ENCODE results near the gene BCL2.

The BCL2 gene

GRCh38 chr18:63307551-63308200 is 11.9 kb downstream of the BCL2 start:
- DNase-seq, result no peak

- no peak for DNase-seq
Measured at GRCh38 chr18:63306819-63307550, 12.6 kb downstream of the BCL2 start.

- DNase-seq, result no peak
Measured at GRCh38 chr18:63306249-63306648, 13.3 kb downstream of the BCL2 start.

GRCh38 chr18:63303547-63303946 is 16.0 kb downstream of the BCL2 start:
- no peak for DNase-seq

- no peak for DNase-seq
Measured at GRCh38 chr18:63302636-63303405, 16.7 kb downstream of the BCL2 start.

GRCh38 chr18:63302220-63302619 is 17.3 kb downstream of the BCL2 start:
- no peak for DNase-seq

- DNase-seq, result no peak
Measured at GRCh38 chr18:63301434-63301833, 18.1 kb downstream of the BCL2 start.

- no peak for DNase-seq
Measured at GRCh38 chr18:63299837-63300745, 19.5 kb downstream of the BCL2 start.

- DNase-seq, result no peak
Measured at GRCh38 chr18:63298400-63299365, 20.9 kb downstream of the BCL2 start.

GRCh38 chr18:63297687-63298399 is 21.7 kb downstream of the BCL2 start:
- DNase-seq, result no peak

GRCh38 chr18:63293935-63294334 is 25.6 kb downstream of the BCL2 start:
- no peak for DNase-seq

- no peak for DNase-seq
Measured at GRCh38 chr18:63292831-63293683, 26.5 kb downstream of the BCL2 start.

GRCh38 chr18:63291278-63291677 is 28.3 kb downstream of the BCL2 start:
- no peak for DNase-seq

- no peak for DNase-seq
Measured at GRCh38 chr18:63290821-63291200, 28.8 kb downstream of the BCL2 start.

GRCh38 chr18:63290166-63290820 is 29.3 kb downstream of the BCL2 start:
- DNase-seq, result no peak

- DNase-seq, result no peak
Measured at GRCh38 chr18:63288311-63288710, 31.3 kb downstream of the BCL2 start.

GRCh38 chr18:63287691-63288220 is 31.8 kb downstream of the BCL2 start:
- DNase-seq, result no peak

- DNase-seq, result no peak
Measured at GRCh38 chr18:63286926-63287325, 32.6 kb downstream of the BCL2 start.
